ENCODE measurements around the gene ADAMTSL3.

- TF ChIP-seq POLR2AphosphoS5 (IDR thresholded peaks at IDR 0.05) (no peak), POLR2A (IDR thresholded peaks at IDR 0.05; ENCODE audit: low read depth) (no peak), CTCF (IDR thresholded peaks at IDR 0.05) (no peak)
Observed at GRCh38 chr15:83767741-83768140, 113.8 kb downstream of the ADAMTSL3 start.

Data from esophagus muscularis mucosa (tissue), 3 donors.